Fibroblast of skin of scalp (primary cell): ENCODE data around the gene CBLB.
"Not testable (repeated sequence)": the region's sequence is repeated elsewhere in the genome, so short reads cannot be mapped to it uniquely, and the experiment has no call there.

Experiments
- DNase-seq: peaks from one replicate; pipeline ENCODE4 v3.0.0-alpha.2; 2013

Gene CBLB

GRCh38 chr3:105815331-105815730, 53.5 kb downstream of the CBLB start:
- not testable (repeated sequence) for DNase-seq

- DNase-seq, result no peak
These were observed 55.1 kb downstream of the CBLB start for GRCh38 chr3:105813710-105814109.

GRCh38 chr3:105812194-105812586, 56.6 kb downstream of the CBLB start:
- peak; percentile 47 for DNase-seq

GRCh38 chr3:105811518-105812193, 57.2 kb downstream of the CBLB start:
- DNase-seq, result no peak

- no peak for DNase-seq
These were observed 59.5 kb downstream of the CBLB start for GRCh38 chr3:105809208-105809888.

DNA sequence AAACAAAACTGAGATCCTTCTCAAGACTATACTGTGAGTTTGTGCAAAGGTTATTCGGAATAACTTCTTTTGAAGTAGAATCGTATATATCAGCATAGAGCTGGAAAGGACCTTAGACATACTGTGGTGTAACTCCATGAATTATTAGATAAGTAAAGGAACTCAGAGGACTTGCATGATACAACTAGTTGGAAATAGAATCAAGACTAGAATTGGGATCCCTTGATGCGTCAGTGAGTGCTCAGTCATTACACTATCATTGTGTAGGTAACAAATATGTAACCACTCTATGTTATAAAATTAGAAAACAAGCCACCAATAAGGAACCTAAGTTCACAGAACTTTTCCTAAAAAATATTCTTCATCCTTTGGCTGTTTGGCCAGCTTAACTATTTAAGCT, 61.1 kb downstream of the CBLB start:
- no peak for DNase-seq

DNA sequence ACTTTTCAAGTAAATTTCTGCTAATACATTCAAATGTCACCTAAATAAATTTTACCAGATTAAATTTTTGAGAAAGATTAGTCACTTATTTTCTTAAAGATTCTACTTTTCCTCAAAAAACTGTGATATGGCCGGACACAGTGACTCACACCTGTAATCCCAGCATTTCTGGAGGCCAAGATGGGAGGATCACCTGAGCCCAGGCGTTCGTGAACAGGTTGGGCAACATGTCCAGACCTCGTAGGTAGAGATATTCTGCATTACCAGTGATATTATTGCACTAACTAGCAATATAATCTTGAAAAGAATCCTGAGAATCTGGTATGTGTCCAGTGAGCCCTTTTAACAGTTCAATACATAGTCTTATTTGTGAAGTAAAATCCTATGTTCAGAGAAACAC, 61.7 kb downstream of the CBLB start:
- no peak for DNase-seq

- DNase-seq, result peak; percentile 75
These were observed 62.5 kb downstream of the CBLB start for GRCh38 chr3:105806359-105806758.

GRCh38 chr3:105805404-105805803, 63.4 kb downstream of the CBLB start:
- DNase-seq, result no peak

- no peak for DNase-seq
These were observed 66.6 kb downstream of the CBLB start for GRCh38 chr3:105802118-105802706.

GRCh38 chr3:105801397-105801796, 67.4 kb downstream of the CBLB start:
- DNase-seq, result no peak

GRCh38 chr3:105800320-105800719, 68.5 kb downstream of the CBLB start:
- DNase-seq, result no peak

- no peak for DNase-seq
These were observed 69.5 kb downstream of the CBLB start for GRCh38 chr3:105799286-105799685.

DNA sequence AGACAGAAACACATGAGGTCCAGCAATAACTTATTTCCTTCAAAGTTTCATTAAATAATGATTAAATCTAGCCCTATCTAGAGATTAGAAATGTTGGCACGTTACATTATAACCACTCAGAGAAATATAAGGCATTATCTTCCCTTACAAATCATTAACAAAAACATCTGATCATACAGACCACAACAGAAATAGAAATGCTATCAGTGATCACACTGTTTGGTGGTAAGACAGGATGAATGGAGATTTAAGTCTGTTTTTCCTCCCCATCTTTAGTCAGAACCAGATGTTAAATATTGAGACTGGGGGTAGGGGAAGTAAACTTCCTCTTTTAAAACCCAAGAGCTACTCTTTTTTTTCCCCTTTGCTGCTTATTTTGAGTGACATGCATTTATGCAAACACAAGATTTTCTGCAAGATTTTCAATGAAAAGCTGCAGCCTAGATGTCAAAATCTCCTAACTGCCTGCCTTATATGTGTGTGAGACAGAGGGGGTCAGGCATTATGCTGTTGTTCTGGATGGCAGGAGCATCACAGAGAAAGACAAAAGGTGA, 70.4 kb downstream of the CBLB start:
- DNase-seq, result no peak

DNA sequence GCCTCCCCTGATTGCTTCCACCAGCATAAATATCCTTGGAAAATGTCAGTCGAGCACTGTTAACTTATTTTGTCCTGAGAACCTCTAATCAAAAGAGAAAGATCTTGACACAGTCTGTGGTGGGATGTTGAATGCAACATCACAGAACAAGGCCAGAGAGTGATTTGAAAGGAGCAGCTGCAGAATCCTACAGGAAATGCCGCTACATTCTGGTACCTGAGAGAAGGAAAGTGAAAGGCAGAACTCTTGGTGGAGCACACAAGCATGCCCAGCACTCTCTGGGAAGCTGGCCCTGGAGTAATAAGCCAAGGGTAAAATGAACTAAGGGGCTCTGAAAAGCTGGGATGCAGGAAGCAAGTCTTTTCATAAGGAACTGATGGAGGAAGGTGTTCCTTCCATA, 75.8 kb downstream of the CBLB start:
- DNase-seq, result no peak

DNA sequence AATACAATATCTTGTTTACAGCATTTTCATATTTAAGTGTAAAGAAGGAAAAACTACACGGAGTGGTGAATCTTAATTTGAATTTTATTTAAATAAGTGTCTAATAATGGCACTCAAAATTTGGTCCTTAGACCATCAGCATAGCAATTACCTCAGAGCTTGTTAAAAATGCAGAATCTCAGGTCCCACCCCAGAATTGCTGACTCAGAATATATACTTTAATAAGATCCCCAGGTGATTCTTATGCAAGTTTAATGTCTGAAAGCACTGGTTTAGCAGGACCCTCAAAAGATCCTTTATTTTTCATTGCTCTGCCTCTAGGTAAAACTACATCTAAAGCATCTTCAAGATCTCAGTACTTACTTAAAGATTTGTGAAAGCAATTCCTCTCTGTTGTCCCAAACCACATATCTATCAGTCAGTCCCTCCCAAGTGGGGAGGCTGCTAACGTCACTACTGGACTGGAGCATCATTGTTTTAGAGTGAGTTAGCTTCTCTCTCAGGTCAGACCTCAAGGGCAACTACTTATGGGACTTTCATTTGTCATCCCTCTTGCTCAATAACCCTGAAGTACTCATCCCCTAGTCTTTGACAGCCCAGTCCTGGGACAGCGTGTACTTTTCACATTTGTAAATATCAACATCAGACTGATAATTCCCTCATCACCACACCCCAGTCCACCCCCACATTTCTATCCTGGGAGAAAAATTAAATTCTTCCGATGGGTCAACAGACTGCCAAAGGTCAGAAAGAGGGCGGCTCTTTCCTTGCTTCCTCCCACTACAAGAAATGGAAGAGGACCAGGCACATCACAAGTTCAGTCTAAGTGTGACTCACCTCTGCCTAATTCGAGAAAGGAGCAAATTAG, 76.7 kb downstream of the CBLB start:
- peak; percentile 87 for DNase-seq

- DNase-seq, result peak; percentile 76
These were observed 77.7 kb downstream of the CBLB start for GRCh38 chr3:105791131-105791530.

GRCh38 chr3:105790534-105790933, 78.3 kb downstream of the CBLB start:
- DNase-seq, result no peak

DNA sequence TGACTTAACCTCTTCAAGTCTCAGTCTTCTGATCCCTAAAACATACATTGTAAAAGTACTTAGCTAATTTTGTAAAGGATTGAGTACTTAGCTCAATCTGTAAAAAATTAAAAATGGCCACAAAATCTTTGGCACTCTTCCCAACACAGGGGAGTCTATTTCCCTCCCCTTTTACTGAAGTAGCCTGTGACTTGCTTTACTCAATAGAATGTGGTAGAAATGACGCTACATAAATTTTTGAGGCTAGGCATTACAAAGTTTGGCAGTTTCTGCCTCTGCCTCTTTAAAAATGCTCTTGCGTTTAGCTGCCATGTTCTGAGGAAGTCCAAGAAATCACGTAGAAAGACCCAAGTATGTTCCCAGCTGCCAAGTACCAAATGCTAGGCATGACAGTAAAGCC, 80.2 kb downstream of the CBLB start:
- peak; percentile 75 for DNase-seq

GRCh38 chr3:105787453-105787852, 81.4 kb downstream of the CBLB start:
- DNase-seq, result no peak

DNA sequence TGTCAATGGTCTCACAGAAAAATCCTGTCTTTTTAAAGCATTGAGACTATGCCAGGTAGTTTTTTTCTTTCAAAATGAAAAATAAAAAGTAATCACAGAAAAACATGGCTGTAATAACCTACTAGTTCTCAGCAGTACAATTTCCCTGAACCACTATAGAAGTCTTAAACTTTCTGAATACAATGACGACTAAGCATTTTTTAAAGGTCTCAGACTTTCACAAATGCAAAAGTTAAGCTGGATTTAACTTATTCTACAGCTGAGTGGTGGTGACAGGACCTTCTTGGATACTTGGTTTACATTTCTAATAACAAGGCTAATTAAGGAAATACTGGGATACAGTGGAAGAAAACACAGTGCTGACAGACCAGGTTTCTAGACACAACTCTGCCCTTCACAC, 81.8 kb downstream of the CBLB start:
- no peak for DNase-seq

- DNase-seq, result no peak
These were observed 82.6 kb downstream of the CBLB start for GRCh38 chr3:105786241-105786640.

- DNase-seq, result no peak
These were observed 83.0 kb downstream of the CBLB start for GRCh38 chr3:105785803-105786202.
